Astrocyte (in vitro differentiated cells and primary cell): Measurements from ENCODE around the gene CYP2U1.

ENCODE experiments used
- EZH2 ChIP-seq: IDR thresholded peaks from 2 replicates; pipeline ENCODE4 v1.6.1; 2012; ENCODE audit warnings: mild to moderate bottlenecking, low read length, inconsistent platforms; ENCODE audit not compliant: insufficient read depth
- TF ChIP-seq, protein P1 (sequence below): IDR thresholded peaks from 2 replicates; pipeline ENCODE4 v1.5.1; 2011; ENCODE audit warnings: low read depth, mild to moderate bottlenecking, inconsistent platforms, low read length, moderate library complexity; ENCODE audit not compliant: insufficient read depth

DNA sequence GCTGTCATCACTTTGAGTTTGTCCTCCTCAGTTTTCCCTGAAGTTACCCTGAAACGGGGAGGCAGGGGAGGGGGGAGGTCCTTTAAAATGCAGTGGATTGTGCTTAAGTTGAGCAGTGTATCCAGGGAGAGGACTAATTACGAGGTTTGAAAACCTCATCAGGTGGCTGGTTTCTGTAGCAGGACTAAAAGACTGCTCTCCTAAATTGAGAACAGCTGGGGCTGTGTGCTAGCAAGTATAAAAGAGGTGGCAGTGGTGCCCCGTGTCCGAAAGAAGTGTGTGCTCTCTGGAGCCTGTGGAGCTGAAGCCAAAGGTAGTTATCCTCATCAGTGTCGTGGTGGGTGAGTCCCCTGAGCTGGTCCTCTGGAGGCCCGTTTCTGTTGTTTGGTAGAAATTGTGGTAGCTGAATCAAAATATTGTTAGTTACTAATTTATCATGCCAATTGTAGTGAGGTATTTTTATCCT lies 37.2 kb upstream of the CYP2U1 start:
- TF ChIP-seq, protein P1, sequence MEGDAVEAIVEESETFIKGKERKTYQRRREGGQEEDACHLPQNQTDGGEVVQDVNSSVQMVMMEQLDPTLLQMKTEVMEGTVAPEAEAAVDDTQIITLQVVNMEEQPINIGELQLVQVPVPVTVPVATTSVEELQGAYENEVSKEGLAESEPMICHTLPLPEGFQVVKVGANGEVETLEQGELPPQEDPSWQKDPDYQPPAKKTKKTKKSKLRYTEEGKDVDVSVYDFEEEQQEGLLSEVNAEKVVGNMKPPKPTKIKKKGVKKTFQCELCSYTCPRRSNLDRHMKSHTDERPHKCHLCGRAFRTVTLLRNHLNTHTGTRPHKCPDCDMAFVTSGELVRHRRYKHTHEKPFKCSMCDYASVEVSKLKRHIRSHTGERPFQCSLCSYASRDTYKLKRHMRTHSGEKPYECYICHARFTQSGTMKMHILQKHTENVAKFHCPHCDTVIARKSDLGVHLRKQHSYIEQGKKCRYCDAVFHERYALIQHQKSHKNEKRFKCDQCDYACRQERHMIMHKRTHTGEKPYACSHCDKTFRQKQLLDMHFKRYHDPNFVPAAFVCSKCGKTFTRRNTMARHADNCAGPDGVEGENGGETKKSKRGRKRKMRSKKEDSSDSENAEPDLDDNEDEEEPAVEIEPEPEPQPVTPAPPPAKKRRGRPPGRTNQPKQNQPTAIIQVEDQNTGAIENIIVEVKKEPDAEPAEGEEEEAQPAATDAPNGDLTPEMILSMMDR, result no peak
- no peak for TF ChIP-seq EZH2
